GM19025 (cell line): ENCODE measurements around the gene COL6A1.
"Not testable (repeated sequence)": the region's sequence is repeated elsewhere in the genome, so short reads cannot be mapped to it uniquely, and the experiment has no call there.

ENCODE experiments used
- ATAC-seq: cut with Tn5 transposase; IDR thresholded peaks from one replicate; pipeline ENCODE4 v1.9.1; 2021; ENCODE audit warnings: mild to moderate bottlenecking, low read depth, moderate library complexity; ENCODE audit not compliant: unreplicated experiment

The COL6A1 gene

GRCh38 chr21:46002841-46003574, 21.4 kb downstream of the COL6A1 start:
- ATAC-seq: no peak

DNA sequence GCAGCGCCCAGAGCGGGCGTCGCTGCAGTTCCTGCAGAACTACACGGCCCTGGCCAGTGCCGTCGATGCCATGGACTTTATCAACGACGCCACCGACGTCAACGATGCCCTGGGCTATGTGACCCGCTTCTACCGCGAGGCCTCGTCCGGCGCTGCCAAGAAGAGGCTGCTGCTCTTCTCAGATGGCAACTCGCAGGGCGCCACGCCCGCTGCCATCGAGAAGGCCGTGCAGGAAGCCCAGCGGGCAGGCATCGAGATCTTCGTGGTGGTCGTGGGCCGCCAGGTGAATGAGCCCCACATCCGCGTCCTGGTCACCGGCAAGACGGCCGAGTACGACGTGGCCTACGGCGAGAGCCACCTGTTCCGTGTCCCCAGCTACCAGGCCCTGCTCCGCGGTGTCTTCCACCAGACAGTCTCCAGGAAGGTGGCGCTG, 22.0 kb downstream of the COL6A1 start:
- ATAC-seq: no peak

- no peak for ATAC-seq
These were observed 22.7 kb downstream of the COL6A1 start for GRCh38 chr21:46004168-46004861.

DNA sequence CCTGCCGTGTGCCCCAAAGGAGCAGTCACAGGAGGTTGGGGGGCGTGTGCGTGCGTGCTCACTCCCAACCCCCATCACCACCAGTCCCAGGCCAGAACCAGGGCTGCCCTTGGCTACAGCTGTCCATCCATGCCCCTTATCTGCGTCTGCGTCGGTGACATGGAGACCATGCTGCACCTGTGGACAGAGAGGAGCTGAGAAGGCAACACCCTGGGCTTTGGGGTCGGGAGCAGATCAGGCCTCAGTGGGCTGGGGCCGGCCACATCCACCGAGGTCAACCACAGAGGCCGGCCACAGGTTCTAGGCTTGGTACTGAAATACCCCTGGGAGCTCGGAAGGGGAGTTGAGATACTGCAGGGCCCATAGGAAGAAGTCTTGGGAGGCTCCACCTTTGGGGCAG, 23.5 kb downstream of the COL6A1 start:
- no peak for ATAC-seq

DNA sequence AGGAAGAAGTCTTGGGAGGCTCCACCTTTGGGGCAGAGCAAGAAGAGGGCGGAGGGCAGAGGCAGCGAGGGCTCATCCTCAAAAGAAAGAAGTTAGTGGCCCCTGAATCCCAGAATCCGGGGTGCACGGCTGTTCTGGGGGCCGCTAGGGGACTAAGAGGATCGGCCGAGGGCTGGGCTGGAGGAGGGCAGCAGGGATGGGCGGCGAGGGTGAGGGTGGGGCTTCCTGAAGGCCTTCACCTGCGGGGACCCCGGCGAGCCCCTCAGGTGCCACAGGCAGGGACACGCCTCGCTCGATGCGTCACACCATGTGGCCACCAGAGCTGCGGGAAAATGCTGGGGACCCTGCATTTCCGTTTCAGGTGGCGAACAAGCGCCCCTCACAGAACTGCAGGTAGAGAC, 23.9 kb downstream of the COL6A1 start:
- no peak for ATAC-seq

- ATAC-seq: not testable (repeated sequence)
These were observed 24.4 kb downstream of the COL6A1 start for GRCh38 chr21:46005894-46006546.

DNA sequence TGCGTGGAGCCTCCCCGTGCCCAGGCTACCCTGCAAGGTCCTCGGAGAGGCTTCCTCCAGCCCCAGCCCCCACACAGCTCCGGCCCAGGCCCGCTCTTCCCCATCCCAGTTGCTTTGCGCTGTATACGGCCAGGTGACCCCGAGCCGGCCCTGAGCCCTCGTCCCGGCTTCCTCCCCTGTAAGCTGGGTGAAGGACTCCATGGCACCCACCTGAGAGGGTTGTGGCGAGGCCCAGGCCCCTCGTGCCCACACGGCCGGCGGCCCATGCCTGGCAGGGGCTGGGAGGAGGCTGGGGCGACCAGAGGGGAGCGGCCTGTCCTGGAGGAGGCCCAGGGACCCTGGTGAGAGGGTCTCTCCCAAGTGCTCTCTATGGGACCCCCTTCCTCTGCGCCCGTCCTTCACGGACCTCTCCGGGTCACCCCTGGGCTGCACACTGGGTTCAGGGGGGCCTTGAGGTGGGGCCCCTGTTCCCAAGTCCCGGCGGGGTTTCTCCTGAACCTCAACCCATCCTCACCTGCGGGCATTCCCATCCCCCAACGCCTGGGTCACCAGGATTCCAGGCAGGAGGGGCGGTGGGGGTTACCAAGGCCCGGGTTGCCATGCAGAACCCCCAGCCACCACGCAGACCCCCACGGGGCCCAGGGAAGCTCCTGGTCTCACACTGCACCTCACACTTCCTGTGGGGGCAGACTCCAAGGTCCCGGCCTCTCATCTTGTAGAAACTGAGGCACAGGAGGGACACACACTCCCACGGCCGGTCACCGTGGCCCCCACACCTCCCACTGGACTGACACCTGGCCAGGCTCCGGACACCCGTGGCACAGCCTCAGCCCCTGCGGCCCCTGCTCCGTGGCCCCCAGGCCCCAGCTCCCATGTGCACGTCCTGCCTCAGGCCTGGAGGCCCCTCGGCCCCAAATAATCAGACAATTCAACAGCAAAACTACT, 25.2 kb downstream of the COL6A1 start:
- ATAC-seq: no peak

GRCh38 chr21:46007492-46007868, 25.9 kb downstream of the COL6A1 start:
- ATAC-seq: no peak

- no peak for ATAC-seq
These were observed 27.5 kb downstream of the COL6A1 start for GRCh38 chr21:46008893-46009621.

DNA sequence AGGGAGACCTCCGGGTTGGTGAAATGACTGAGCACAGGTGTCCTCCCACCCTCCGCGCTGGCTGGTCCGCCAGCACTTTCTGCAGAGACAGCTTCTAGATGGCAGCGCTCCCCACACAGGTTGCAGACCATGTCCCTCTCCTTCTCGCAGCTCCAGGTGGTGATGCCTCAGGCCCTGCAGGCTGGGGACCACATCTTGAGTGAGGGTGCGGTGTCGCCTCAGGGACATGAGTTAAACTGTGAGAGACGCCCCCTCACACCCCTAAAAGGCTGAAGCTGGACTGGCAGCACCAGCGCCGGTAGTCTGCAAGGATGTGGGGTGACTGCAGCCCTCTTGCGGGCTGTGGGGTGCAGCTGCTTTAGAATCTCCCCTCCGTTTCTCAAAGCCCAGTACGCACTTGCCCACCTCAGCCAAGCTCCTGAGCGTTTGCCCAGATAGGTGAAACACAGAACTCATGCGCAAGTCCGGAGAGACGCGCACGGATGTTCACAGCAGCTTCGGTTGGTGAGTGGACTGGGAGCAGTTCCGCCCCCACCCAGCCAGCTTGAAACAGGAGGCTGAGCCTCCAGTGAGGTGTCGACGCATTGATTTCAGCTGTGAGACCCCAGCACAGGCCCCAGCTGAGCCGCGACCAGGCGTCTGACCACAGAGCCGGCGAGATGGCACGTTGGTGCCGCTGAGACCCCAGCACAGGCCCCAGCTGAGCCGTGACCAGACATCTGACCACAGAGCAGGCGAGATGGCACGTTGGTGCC, 28.6 kb downstream of the COL6A1 start:
- no peak for ATAC-seq

DNA sequence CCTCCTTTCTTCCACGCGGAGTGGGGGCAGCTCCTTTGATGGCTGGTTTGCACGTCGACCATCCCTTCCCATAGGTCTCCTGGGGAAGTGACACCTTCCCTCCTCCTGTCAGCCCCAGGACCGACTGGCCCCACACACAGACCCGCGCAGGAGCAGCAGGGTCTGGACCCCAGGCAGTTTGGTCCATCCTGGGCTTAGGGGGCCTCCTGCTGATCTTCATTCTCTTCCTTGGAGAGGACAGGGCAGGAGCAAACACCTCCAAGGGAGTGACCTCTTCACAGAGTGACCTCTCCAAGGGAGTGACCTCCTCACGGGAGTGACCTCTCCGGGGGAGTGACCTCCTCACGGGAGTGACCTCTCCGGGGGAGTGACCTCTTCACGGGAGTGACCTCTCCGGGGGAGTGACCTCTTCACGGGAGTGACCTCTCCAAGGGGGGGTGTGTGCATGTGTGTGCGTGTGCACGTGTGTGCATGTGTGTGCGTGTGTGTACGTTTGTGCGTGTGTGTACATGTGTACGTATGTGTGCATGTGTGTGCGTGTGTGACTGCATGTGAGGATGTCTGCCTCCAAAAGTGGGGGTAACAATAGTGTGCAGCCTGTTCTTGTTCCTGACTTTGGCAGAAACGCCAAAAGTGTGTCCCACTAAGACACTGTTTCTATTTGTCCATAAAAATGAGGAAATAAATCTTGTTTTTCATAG, 29.8 kb downstream of the COL6A1 start:
- ATAC-seq: no peak

- ATAC-seq: no peak
These were observed 30.6 kb downstream of the COL6A1 start for GRCh38 chr21:46012154-46012553.

GRCh38 chr21:46014828-46015227, 33.3 kb downstream of the COL6A1 start:
- no peak for ATAC-seq

- ATAC-seq: no peak
These were observed 35.6 kb downstream of the COL6A1 start for GRCh38 chr21:46017148-46017547.

DNA sequence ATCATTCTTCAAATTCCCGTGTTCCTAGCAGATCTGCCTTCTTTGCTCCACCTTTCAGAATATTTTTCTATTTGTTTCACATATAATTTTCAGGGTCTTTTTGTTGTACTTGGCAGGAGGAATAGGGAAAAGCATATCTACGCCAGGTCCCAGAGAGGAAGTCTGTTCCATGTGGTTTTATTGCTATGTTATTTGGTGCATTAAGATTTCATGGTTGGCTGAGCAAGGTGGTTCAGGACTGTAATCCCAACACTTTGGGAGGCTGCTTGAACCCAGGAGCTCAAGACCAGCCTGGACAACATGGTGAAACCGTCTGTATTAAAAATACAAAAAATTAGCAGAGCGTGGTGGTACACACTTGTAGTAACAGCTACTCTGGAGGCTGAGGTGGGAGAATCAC, 36.1 kb downstream of the COL6A1 start:
- ATAC-seq: no peak

- ATAC-seq: no peak
These were observed 37.0 kb downstream of the COL6A1 start for GRCh38 chr21:46018615-46019014.

- no peak for ATAC-seq
These were observed 39.0 kb downstream of the COL6A1 start for GRCh38 chr21:46020581-46020980.

- no peak for ATAC-seq
These were observed 39.8 kb downstream of the COL6A1 start for GRCh38 chr21:46021398-46021797.
